ENCODE measurements around the gene QPRT.
"Not testable (repeated sequence)": the region's sequence is repeated elsewhere in the genome, so short reads cannot be mapped to it uniquely, and the experiment has no call there.

Gene QPRT

DNA sequence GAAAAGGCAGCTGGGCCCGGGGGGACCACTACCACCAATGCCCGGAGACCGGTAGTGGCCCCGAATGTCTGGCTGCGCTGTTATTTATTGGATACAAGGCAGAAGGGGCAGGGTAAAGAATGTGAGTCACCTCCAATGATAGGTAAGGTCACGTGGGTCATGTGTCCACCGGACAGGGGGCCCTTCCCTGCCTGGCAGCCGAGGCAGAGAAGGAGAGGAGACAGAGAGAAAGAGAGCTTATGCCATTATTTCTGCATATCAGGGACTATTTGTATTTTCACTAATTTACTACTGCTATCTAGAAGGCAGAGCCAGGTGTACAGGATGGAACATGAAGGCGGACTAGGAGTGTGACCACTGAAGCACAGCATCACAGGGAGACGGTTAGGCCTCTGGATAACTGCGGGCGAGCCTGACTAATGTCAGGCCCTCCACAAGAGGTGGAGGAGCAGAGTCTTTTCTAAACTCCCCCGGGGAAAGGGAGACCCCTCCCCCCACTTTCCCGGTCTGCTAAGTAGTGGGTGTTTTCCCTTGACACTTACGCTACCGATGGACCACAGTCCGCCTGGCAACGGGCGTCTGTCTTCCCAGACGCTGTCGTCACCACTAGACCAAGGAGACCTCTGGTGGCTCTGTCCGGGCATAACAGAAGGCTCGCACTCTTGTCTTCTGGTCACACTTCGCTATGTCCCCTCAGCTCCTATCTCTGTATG, 42.3 kb downstream of the QPRT start:
- peak; percentile 85 for DNase-seq

DNA sequence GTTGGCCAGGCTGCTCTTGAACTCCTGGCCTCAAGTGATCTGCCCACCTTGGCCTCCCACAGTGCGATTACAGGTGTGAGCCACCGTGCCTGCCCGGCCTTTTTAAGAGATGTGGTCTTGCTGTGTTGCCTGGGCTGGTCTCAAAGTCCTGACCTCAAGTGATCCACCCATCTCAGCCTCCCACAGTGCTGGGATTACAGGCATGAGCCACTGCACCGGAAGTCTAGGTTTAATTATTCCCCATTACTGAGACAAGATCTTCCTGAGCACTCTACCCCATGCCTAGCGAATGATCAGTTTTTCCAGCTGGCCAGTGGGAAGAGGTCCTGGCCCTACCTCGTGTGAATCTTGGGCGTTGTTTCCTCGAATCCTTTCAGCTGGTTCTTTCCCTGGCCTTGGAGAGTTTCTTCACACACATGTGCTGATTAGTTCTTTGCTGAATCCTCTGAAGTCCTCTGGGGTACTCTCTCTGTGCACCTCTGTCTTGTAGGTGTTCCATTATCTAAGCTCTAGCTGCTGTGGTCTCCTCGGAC, 47.9 kb downstream of the QPRT start:
- DNase-seq, result no peak

- DNase-seq, result no peak
Measured at GRCh38 chr16:29727452-29727851, 48.5 kb downstream of the QPRT start.

DNA sequence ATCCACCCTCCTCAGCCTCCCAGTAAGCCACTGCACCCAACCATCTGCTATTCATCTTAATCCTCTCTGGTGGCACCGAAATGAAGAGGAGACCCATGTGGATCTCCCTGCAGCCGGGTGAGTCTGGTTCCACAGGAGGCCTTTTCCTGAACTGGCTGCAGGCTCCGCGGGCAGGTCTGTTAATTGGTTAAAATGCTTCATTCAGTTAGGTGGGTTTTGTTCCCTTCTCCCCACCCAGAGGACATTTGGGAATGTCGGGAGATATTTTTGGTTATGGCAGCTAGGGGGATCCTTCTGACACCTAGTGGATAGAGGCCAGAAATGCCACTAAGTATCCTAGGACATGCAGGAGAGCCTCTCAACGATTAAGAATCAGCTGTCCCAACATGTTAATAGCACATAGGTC, 50.1 kb downstream of the QPRT start:
- DNase-seq, result peak; percentile 86

DNA sequence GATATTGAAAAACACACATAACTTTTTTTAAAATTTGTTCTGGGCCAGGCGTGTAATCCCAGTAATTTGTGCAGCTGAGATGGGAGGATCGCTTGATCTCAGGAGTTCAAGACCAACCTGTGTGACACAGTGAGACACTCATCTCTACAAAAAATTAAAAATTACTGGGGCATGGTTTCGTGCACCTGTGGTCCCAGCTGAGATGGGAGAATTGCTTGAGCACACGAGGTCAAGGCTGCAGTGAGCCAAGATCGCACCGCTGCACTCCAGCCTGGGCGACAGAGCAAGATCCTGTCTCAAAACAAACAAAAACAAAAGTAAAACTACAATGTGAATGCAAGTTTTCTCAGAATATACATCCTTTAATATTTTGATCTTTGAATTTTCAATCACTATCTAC, 51.7 kb downstream of the QPRT start:
- no peak for DNase-seq

DNA sequence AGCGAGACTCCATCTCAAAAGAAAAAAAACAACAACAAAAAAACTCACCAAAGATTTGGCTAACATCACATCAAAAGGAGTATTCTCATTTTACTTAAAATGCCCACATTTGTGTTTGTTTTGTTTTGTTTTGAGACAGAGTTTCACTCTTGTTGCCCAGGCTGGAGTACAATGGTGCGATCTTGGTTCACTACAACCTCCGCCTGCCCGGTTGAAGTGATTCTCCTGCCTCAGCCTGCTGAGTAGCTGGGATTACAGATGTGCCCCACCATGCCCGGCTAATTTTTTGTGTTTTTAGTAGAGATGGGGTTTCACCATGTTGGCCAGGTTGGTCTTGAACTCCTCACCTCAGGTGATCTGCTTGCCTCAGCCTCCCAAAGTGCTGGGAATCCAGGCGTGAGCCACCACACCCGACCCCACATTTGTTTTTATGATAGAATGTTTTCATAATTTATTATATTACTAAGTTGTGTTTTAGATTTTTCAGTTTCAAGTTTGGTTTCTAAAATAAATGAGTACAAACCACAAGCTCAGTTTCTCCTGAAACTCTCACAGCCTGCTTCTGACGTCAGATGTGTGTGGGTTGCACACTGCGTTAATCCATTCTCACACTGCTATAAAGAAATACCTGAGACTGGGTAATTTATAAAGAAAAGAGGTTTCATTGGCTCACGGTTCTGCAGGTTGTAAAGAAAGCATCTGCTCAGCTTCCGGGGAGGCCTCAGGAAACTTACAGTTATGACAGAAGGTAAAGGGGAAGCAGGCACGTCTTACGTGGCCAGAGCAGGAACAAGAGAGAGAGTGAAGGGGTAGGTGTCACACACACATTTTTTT, 53.0 kb downstream of the QPRT start:
- not testable (repeated sequence) for DNase-seq

DNA sequence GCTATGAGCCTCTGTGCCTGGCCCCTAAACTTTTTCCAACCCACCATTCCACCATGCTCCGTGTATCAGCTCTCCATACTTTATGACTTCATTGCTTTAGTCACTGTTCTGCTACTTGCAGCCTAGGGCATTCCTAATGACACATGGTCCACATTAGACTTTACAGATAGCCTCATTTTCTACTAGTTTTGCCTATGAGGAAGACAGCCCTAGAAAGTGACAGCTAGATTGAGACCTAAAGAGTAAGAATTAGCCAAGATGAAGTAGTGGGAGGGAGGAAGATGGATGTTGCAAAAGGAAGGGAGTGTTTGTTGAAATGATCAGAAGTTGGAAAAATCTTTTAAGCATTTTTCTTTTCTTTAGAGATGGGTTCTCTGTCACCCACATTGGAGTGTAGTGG, 55.8 kb downstream of the QPRT start:
- DNase-seq, result no peak

DNA sequence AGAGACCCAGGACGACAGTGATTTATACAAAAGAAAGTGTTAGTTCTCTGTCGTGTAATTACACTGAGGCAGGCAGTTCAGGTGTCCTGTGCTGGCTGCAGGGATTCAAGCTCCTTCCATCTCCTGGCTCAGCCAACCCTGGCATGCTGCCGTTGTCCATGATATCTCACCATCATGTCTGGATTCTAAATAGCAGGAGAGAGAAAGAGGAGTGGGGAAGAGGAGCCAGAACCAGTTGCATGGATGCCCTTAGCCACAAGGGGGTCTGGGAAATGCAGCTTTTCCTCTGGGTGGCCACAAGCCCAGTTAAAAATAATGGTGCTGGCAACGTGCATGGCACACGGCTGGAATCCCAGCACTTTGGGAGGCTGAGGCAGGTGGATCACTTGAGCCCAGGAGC, 57.1 kb downstream of the QPRT start:
- peak; percentile 32 for DNase-seq

DNA sequence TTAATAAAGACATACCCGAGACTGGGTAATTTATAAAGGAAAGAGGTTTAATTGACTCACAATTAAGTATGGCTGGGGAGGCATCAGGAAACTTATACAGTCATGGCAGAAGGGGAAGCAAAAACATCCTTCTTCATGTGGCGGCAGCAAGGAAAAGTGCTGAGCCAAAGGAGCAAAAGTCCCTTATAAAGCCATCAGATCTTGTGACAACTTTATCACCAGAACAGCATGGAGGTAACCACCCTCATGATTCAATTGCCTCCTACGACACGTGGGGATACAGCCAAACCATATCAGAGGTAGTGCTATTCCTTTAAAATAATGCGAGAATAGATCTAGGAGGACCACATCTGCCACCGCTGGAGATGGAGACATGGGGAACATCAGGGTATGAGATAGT, 57.8 kb downstream of the QPRT start:
- DNase-seq, result no peak

GRCh38 chr16:29737713-29738112, 58.7 kb downstream of the QPRT start:
- no peak for DNase-seq

GRCh38 chr16:29738514-29738913, 59.5 kb downstream of the QPRT start:
- DNase-seq, result no peak

- DNase-seq, result not testable (repeated sequence)
Measured at GRCh38 chr16:29739927-29740629, 61.1 kb downstream of the QPRT start.

DNA sequence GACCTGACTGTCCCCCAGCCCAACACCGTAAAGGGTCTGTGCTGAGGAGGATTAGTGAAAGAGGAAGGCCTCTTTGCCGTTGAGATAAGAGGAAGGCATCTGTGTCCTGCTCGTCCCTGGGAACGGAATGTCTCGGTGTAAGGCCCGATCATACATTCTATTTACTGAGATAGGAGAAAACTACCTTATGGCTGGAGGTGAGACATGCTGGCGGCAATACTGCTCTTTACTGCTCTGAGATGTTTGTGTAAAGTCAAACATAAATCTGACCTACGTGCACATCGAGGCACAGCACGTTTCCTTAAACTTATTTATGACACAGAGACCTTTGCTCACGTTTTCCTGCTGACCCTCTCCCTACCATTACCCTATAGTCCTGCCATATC, 61.6 kb downstream of the QPRT start:
- DNase-seq, result not testable (repeated sequence)

DNA sequence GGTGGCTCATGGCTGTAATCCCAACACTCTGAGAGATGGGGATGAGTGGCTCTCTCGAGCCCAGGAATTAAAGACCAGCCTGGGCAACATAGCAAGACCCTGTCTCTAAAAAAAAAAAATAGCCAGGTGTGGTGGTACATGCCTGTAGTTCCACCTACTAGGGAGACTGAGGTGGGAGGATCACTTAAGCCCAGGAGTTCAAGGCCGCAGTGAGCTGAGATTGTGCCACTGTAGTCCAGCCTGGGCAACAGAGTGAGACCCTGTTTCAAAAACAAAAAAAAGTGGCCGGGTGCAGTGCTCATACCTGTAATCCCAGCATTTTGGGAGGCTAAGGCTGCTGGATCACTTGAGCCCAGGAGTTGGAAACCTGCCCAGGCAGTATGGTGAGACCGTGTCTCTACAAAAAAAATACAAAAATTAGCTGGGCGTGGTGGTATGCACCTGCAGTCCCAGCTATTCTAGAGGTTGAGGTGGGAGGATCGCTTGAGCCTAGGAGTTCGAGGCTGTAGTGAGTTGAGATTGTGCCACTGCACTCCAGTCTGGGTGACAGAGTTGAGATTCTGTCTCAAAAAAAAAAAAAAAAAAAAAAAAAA, 63.8 kb downstream of the QPRT start:
- DNase-seq, result peak; percentile 39

- no peak for DNase-seq
Measured at GRCh38 chr16:29743475-29743826, 64.5 kb downstream of the QPRT start.

GRCh38 chr16:29743827-29744531, 65.0 kb downstream of the QPRT start:
- no peak for DNase-seq

DNA sequence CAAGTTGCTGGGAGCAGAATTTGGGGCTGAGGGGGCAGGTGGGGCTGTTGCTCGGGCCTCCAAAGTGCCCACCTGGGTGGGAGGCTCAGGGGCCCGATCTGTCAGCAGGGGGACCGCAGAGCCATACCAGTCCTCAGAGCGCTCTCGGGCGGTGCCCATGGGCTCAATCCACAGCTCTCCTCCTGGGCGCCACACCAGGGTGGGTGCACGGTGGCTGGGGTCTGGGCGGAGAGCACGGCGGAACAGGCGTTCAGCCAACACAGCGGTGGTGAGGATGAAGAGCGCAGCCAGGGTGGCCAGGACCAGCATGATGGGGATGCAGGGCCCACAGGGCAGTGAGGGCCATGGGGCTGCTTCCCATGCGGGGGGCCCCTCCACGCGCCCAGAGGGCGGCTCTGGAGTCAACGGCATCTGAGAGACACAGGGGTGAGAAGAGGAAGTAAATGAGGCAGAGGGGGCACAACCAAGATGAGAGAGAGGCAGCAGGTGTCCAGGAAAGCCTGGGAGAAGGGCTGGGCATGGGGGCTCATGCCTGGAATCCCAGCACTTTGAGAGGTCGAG, 65.6 kb downstream of the QPRT start:
- no peak for DNase-seq

DNA sequence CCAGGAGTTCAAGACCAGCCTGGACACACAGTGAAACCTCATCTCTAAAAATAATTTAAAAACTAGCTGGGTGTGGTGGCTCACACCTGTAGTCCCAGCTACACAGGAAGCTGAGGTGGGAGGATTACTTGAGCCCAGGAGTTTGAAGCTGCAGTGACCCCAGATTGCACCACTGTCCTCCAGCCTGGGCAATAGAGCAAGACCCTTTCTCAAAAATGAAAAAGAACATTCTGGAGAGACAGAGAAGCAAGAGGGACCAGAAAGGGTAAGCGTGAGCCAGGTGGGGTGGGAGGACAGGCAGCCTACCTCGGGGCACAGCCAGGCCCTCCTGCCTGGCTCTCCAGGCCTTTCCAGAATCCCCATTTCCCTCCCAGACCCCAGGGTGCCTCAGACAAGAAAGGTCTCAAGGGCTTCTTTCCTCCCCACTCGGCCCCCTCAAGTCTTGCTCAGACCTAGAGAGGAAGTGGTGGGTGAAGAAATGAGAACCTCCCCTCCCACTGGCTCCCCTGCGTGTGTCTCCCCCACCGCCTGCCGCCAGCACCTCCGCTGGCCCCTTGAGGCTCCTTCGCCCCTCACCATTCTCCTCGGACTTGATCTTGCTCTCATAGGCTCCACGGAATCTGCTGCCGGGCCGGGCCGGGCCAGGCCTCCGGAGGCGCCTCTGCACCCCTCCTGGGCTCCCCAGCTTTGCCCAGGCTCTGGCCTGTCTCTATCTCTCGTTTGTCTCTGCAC, 66.3 kb downstream of the QPRT start:
- no peak for DNase-seq

GRCh38 chr16:29745853-29746345, 66.9 kb downstream of the QPRT start, which contains the start of gene C16orf54:
Gene C16orf54, minus strand, starts transcription at chr16:29745990. Its CDS starts 1,039 bp downstream, at chr16:29744951.
- DNase-seq, result no peak

- not testable (repeated sequence) for DNase-seq
Measured at GRCh38 chr16:29746518-29746917, 67.5 kb downstream of the QPRT start.
